Glutamatergic neuron (in vitro differentiated cells): ENCODE results near the gene GATA6. TPM values are rescaled to one million over a fixed set of nuclear protein-coding genes. Genes with fewer than 3 reads are reported as not detected.

Experiments
- DNase-seq: peaks from one replicate; pipeline ENCODE4 v3.0.0; 2022
- H3K27ac Mint-ChIP-seq: one replicate; pipeline ENCODE4 v1.8.0; 2020; ENCODE audit warnings: mild to moderate bottlenecking, mixed read lengths, inconsistent platforms; ENCODE audit not compliant: unreplicated experiment
- H3K27me3 Mint-ChIP-seq: one replicate; pipeline ENCODE4 v1.8.0; 2020; ENCODE audit warnings: mild to moderate bottlenecking, moderate library complexity, mixed read lengths, inconsistent platforms; ENCODE audit not compliant: unreplicated experiment
- H3K36me3 Mint-ChIP-seq: one replicate; pipeline ENCODE4 v1.8.0; 2020; ENCODE audit warnings: mild to moderate bottlenecking, mixed read lengths, inconsistent platforms; ENCODE audit not compliant: unreplicated experiment
- H3K4me1 Mint-ChIP-seq: one replicate; pipeline ENCODE4 v1.8.0; 2020; ENCODE audit warnings: mild to moderate bottlenecking, low read depth, mixed read lengths, inconsistent platforms; ENCODE audit not compliant: unreplicated experiment
- H3K4me3 Mint-ChIP-seq: one replicate; pipeline ENCODE4 v1.8.0; 2020; ENCODE audit warnings: mild to moderate bottlenecking, mixed read lengths, inconsistent platforms; ENCODE audit not compliant: unreplicated experiment
- H3K9me3 Mint-ChIP-seq: one replicate; pipeline ENCODE4 v1.8.0; 2020; ENCODE audit warnings: mild to moderate bottlenecking, moderate library complexity, mixed read lengths, inconsistent platforms; ENCODE audit not compliant: unreplicated experiment
- CTCF ChIP-seq: fragments of 200-600 bp; sonication (generic); IDR thresholded peaks from one replicate; pipeline ENCODE4 v1.5.0; 2021; ENCODE audit not compliant: partially characterized antibody, unreplicated experiment
- total RNA-seq: library from RNA; stranded (reverse); fragmentation: NEBNext Ultra II Directional; extraction: Animal tissue kit (Norgen Biotek cat#: 25700); gene quantifications from one replicate; pipeline ENCODE4 v1.2.1, GENCODE V29; 2021; ENCODE audit not compliant: unreplicated experiment

Gene GATA6
- total RNA-seq, 1 donor from 2014 or later: 0.42 TPM

- Mint-ChIP-seq H3K4me1 (no peaks in the 10 kb centered on the region), H3K27ac (no peak overlapping the region)
Measured at GRCh38 chr18:22203536-22204213, 34.3 kb downstream of the GATA6 start.

DNA sequence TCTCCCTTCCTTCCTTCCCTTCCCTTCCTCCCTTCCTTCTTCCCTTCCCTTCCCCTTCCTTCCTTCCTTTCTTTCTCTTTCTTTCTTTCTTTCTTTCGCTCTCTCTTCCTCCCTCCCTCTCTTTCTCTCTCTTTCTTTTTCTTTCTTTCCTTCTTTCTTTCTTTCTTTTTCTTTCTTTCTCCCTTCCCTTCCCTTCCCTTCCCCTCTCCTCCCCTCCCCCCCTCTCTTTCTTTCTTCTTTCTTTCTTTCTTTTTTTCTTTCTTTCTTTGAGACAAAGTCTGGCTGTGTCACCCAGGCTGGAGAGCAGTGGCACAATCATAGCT lies 34.8 kb downstream of the GATA6 start:
- H3K4me1 Mint-ChIP-seq: no peaks in the 10 kb centered on the region
- H3K9me3 Mint-ChIP-seq: peaks cover 2% of the 10 kb centered on the region
- no peak overlapping the region for H3K27ac Mint-ChIP-seq
- DNase-seq: no peak
- no peak overlapping the region for H3K4me3 Mint-ChIP-seq
- no peaks in the 10 kb centered on the region for H3K36me3 Mint-ChIP-seq
- TF ChIP-seq CTCF: no peak
- no peaks in the 10 kb centered on the region for H3K27me3 Mint-ChIP-seq

More at GRCh38 chr18:22203536-22204213, 34.3 kb downstream of the GATA6 start:
- Mint-ChIP-seq H3K9me3 (peaks cover 2% of the 10 kb centered on the region), H3K4me3 (no peak overlapping the region), H3K36me3 (no peaks in the 10 kb centered on the region), H3K27me3 (no peaks in the 10 kb centered on the region)
- no peak for DNase-seq
- TF ChIP-seq CTCF: no peak

DNA sequence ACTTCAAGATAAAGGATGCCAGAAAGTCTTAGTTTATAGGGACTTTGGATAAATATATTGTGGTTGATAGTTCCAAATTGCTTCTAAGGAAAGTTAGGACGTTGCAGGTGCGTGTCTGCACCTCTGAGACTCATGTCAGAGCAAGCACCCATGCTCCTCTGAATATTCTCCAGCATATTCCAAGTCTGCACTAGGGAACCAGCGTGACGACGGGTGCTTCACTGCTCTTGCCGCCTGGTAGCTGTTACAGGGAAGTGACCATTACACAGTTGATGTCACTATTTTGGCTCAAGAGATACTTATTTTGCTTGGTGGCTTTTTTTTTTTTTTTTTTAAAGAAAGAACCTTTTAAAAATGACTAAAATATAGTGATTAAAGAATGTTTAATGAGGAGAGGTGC lies 35.6 kb downstream of the GATA6 start:
- no peaks in the 10 kb centered on the region for H3K36me3 Mint-ChIP-seq
- no peak for TF ChIP-seq CTCF
- no peak overlapping the region for H3K4me3 Mint-ChIP-seq
- H3K9me3 Mint-ChIP-seq: peaks cover 2% of the 10 kb centered on the region
- no peak for DNase-seq
- H3K4me1 Mint-ChIP-seq: no peaks in the 10 kb centered on the region
- no peaks in the 10 kb centered on the region for H3K27me3 Mint-ChIP-seq
- H3K27ac Mint-ChIP-seq: no peak overlapping the region

- H3K27me3 Mint-ChIP-seq: no peaks in the 10 kb centered on the region
- H3K4me1 Mint-ChIP-seq: no peaks in the 10 kb centered on the region
- no peaks in the 10 kb centered on the region for H3K36me3 Mint-ChIP-seq
Measured at GRCh38 chr18:22207021-22207758, 37.8 kb downstream of the GATA6 start.

More at GRCh38 chr18:22207021-22207758, 37.8 kb downstream of the GATA6 start:
- Mint-ChIP-seq H3K4me3 (no peak overlapping the region), H3K9me3 (peaks cover 2% of the 10 kb centered on the region), H3K27ac (no peak overlapping the region)
- no peak for TF ChIP-seq CTCF
- no peak for DNase-seq
